NCI-H748 (cell line): Measurements from ENCODE around the gene FCRL4.
"Not testable (repeated sequence)": the region's sequence is repeated elsewhere in the genome, so short reads cannot be mapped to it uniquely, and the experiment has no call there.

Source experiments
- DNase-seq: peaks from one replicate; lab custom pipeline; 2025; ENCODE audit not compliant: unreplicated experiment; lab: John Stamatoyannopoulos, UW

FCRL4 gene

DNA sequence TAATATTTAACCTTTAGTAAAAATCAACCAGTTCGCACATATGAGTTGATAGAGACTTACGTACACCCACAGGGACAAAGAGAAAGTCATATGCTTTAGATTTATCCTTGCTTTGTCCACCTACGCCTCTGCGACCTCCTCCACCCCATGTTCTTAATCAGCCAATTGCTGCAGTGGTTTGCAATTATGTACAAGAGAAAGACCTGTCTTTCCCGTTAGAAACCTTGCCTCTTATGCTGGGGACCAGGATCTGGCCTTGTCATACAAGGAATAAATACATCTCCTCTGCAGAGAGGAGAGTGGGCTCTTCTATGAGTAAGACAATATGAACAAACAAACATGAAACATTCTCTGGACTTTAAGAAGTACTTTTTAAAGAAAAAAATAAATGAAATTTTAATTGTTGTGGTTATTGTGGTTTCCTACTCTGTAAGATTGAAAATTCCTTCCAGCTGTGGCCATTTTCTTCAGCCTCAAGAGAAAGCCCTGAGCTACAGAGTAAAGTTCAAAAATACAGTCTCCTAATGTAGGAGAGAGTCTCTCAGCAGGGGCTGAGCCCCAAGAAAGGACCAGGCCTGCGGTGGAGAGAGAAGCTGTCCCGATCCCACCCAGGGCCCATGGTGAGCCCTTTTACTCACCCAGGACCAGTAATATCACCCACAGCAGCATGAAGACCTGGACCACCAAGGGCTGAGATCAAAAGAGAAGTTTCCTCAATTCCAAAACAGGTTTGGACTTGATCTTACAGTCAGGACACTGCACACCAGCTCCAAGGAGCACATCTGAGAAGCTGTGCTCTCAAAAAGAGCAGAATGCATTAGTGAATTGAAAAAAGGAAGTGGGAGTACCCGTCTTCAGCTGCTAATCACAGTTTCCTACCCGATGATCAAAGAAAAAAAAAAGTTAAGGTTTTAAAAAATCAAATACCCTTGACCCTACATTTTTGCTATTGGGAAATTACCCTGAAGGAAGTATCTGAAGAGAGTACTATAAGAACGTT is 45.9 kb downstream of the FCRL4 start, which contains the start of gene FCRL5:
FCRL5 (minus strand) TSS at position 822 of the 1,000 bp plus-strand sequence; CDS start at position 669, 153 bp downstream.
- DNase-seq: no peak

DNA sequence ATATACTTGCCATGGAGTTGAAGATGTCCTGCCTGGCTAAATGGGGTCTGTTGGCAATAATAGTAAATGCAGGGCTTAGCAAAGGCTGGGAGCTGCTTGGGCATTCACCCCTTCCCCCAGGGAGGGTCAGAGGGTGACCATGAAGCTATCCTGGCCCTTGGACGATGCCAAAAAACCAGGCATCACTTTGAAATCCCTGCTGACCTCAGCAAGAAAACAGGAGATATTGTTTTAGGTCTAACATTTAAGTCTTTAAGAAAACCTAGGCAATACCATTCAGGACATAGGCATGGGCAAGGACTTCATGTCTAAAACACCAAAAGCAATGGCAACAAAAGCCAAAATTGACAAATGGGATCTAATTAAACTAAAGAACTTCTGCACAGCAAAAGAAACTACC is 49.8 kb downstream of the FCRL4 start:
- not testable (repeated sequence) for DNase-seq

DNA sequence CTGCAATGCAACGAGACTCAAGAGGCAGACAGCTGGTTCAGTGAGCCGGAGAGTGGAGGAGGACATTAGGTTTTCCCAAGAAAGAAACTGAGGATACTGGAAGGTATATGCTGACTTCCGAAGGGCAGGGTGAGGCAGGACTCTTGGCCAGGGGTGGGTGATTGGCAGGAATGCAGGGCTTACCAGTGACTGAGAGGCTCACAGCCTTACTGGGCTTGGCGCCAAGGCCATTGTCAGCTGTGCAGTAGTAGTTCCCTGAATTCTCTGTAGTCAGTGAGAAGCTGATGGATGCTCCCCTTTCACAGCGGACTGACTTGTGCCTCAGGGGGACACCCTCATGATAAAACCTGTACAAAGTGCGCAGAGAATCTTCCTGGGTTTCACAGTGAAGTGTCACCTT is 55.2 kb downstream of the FCRL4 start:
- no peak for DNase-seq

DNA sequence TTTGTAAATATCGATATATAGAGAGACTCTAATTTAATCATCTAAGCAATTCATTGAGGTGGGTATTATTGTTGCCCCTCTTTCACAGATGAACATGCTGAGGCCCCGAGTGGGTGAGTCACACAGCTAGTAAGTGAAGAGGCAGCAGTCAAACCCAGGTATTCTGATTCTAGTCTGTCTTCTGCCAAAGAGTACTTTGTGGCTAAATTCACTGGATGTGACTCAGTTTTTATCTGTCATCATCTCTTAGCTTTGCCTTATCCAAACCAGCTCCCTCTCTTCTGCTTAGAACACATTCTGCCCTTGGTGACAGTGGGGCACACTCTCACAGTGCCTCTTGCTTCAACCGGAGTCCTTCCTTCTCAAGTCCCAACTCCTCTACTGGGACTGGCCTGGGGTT is 57.0 kb downstream of the FCRL4 start:
- DNase-seq: no peak

DNA sequence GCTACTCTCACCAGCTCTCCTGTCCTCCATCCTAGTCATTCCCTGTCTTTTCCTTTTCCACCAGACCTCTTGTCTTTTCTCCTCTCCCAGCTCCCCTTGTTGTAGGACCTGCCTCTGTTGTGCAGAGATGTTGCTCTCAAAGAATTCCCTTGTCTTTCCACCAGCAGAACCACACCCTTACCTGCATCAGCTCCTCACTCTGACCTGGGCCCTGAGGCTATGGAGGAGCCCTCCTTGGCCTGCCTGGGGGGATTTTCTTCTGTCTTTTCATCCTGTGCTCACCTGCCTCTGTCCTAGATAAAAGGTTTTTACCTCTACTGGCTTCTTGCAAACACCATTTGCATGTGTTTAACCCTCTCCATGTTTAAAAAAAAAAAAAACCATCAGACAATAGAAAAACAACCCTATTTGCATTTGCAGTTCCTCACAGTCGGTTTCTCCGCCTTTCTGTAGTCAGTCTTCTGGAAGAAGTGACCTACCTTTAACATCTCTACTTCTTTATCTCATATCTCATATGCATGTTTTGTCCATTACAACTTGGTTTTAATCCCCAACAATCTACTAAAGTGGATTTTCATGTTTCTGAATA is 57.6 kb downstream of the FCRL4 start:
- no peak for DNase-seq

DNA sequence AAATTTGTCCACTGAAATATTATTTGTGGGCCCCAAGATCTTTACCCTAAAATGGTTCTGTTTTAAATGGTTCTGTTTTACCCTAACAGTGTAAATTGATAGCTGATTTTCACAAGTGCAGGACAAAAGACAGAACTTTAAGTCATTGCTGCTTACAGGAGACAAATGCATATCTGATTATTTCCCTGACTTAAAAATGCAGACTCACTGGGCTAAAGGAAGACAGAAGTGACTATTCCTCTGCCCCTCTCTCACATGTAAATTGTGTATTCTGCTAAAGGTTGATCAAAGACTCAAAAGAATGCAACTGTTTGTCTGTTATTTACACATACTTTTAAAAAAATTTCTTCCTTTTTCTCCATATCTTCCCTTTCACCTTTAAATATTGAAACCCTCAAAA is 58.3 kb downstream of the FCRL4 start:
- no peak for DNase-seq

DNA sequence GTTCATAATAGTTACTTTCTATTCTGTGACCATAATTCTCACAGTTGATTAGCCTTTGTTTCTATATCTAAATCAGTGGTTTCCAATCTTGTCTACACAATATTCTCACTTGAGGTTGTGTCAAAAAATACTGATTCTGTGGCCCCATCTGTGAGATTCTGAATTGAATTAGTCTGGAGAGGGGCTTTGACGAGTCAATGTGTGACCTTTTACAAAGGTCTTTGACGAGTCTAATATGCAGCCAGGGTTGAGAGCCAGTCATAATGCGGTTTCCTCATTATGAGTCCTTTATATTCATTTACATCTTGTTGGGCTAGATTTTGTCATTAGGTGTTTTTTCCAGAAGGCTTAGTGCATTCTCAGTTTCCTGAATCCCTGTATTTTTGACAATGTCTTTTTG is 65.3 kb downstream of the FCRL4 start:
- DNase-seq: no peak

DNA sequence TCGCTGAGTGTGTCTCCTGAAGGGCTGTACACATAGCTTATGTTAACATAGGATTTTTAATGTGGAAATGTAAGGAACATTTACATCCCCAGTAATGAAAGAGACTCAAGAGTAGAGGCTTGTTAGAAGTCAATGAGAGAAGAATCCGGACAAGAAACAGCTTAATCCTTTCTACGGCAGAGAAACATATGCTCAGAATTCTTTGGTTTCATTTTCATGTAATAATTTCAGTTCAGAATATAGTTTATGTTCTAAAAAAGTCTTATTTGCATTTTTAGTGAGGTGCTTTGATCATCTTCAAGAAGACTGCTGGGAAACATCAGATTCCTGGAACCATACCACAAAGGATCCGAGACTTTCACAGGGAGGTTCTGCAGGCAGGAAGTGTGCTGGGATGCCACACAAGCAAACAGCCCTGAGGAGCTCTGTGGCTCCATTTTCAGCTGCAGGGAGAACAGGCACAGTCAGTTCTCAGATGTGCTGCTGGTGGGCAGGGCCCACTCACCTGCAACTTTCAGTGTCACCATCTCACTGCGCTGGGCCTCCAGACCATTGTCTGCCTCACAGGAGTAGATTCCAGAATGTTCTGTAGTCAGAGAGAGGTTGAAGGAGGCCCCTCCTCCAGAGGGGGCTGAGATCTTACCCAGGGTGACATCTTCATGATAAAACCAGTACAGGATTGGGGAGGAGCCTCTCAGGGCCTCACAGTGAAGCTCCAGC is 74.0 kb downstream of the FCRL4 start:
- DNase-seq: no peak
